Testis (tissue), 2 donors: ENCODE results near the gene DUSP7.

Source experiments
- POLR2A ChIP-seq: fragments of 450-650 bp; IDR thresholded peaks from one replicate; pipeline ENCODE4 v1.6.1; 2017; ENCODE audit warnings: antibody characterized with exemption, mild to moderate bottlenecking, moderate library complexity
- TF ChIP-seq, protein P1 (sequence below), 3 experiments: fragments of 450-650 bp in 2 of 3; fragments of 200-600 bp in 1 of 3; sonication (generic) in 1 of 3; IDR thresholded peaks; one replicate each; pipeline ENCODE4 v1.5.1; 2016 to 2019; ENCODE audit warnings: antibody characterized with exemption in 3 of 3, mild to moderate bottlenecking in 2 of 3, moderate library complexity in 1 of 3

DNA sequence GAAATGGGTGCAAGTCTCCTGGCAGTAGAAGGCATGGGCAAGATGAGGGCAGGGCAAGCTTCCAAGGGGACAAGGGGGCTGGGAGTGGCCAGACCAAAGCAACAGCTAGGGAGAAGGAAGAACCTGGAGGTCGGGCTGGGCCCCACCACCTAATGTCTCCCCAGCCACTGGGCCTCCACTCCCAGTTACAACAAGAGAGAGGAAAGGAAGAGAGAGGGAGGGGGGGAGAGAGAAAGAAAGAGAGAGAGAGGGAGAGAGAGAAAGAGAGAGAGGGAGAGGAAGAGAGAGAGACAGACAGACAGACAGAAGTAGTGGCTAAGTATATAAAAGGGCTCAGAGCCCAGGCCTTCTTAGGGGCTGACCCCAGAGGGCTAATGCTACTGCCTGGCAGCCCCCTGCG is 6.9 kb downstream of the DUSP7 start:
- TF ChIP-seq, protein P1, sequence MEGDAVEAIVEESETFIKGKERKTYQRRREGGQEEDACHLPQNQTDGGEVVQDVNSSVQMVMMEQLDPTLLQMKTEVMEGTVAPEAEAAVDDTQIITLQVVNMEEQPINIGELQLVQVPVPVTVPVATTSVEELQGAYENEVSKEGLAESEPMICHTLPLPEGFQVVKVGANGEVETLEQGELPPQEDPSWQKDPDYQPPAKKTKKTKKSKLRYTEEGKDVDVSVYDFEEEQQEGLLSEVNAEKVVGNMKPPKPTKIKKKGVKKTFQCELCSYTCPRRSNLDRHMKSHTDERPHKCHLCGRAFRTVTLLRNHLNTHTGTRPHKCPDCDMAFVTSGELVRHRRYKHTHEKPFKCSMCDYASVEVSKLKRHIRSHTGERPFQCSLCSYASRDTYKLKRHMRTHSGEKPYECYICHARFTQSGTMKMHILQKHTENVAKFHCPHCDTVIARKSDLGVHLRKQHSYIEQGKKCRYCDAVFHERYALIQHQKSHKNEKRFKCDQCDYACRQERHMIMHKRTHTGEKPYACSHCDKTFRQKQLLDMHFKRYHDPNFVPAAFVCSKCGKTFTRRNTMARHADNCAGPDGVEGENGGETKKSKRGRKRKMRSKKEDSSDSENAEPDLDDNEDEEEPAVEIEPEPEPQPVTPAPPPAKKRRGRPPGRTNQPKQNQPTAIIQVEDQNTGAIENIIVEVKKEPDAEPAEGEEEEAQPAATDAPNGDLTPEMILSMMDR (IDR thresholded peaks at IDR 0.05): no peak
- no peak for TF ChIP-seq POLR2A
